Measurements from ENCODE around the gene NKX6-1.

DNA sequence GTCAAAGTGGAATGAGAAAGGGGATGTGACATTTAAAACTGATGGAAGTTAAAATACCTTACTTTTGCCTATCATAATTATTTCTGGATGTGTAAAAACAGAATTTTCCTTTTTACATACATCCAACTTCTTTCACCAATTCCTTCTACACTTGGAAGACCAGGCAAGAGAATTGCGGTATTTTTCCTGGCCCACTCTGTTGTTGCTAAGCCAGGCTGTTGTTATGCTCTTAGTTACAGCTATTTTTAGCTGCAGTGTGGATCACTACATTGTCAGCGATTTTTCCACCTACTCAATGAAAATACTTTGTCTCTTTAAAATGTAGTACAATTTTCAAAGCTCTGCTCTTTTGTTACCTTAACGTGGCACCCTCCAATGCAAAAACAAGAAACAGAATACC is 43.4 kb downstream of the NKX6-1 start:
- no peak for TF ChIP-seq CTCF (IDR thresholded peaks at IDR 0.05)
- TF ChIP-seq POLR2A (IDR thresholded peaks at IDR 0.05): no peak

Data from esophagus squamous epithelium (tissue), 4 donors.